GM21723 (cell line): ENCODE measurements around the gene BMPR2.
"Not testable (repeated sequence)": the region's sequence is repeated elsewhere in the genome, so short reads cannot be mapped to it uniquely, and the experiment has no call there.

ENCODE experiments used
- ATAC-seq: cut with Tn5 transposase; IDR thresholded peaks from one replicate; pipeline ENCODE4 v1.9.1; 2021; ENCODE audit warnings: mild to moderate bottlenecking, moderate library complexity; ENCODE audit not compliant: unreplicated experiment

The BMPR2 gene

GRCh38 chr2:202378662-202379358 is 2.7 kb downstream of the BMPR2 start:
- peak; percentile 1 for ATAC-seq

- ATAC-seq = no peak
Measured at GRCh38 chr2:202382684-202383083, 6.6 kb downstream of the BMPR2 start.

GRCh38 chr2:202386495-202386894 is 10.4 kb downstream of the BMPR2 start:
- not testable (repeated sequence) for ATAC-seq

- ATAC-seq = no peak
Measured at GRCh38 chr2:202387608-202388342, 11.6 kb downstream of the BMPR2 start.

GRCh38 chr2:202400941-202401340 is 24.8 kb downstream of the BMPR2 start:
- ATAC-seq = no peak

GRCh38 chr2:202405798-202406197 is 29.7 kb downstream of the BMPR2 start:
- ATAC-seq = no peak

GRCh38 chr2:202406445-202406978 is 30.4 kb downstream of the BMPR2 start:
- ATAC-seq = no peak

GRCh38 chr2:202408546-202409140 is 32.5 kb downstream of the BMPR2 start:
- ATAC-seq = no peak

GRCh38 chr2:202410092-202410491 is 34.0 kb downstream of the BMPR2 start:
- ATAC-seq = no peak

GRCh38 chr2:202411097-202411496 is 35.0 kb downstream of the BMPR2 start:
- no peak for ATAC-seq

GRCh38 chr2:202418027-202418426 is 41.9 kb downstream of the BMPR2 start:
- no peak for ATAC-seq

- no peak for ATAC-seq
Measured at GRCh38 chr2:202418511-202418910, 42.4 kb downstream of the BMPR2 start.

GRCh38 chr2:202423139-202423538 is 47.0 kb downstream of the BMPR2 start:
- ATAC-seq = no peak

GRCh38 chr2:202425036-202425435 is 48.9 kb downstream of the BMPR2 start:
- ATAC-seq = no peak

- ATAC-seq = no peak
Measured at GRCh38 chr2:202426751-202427150, 50.6 kb downstream of the BMPR2 start.

- ATAC-seq = no peak
Measured at GRCh38 chr2:202429164-202429980, 53.2 kb downstream of the BMPR2 start.

GRCh38 chr2:202432776-202433175 is 56.6 kb downstream of the BMPR2 start:
- ATAC-seq = no peak

GRCh38 chr2:202434472-202434871 is 58.3 kb downstream of the BMPR2 start:
- ATAC-seq = no peak

GRCh38 chr2:202436626-202437025 is 60.5 kb downstream of the BMPR2 start:
- ATAC-seq = no peak

GRCh38 chr2:202440117-202440516 is 64.0 kb downstream of the BMPR2 start:
- ATAC-seq = not testable (repeated sequence)

GRCh38 chr2:202442882-202443281 is 66.8 kb downstream of the BMPR2 start:
- no peak for ATAC-seq
